Left lobe of liver (tissue), 2 donors: ENCODE data around the gene ATP5PD. TPM values are rescaled to one million over a fixed set of nuclear protein-coding genes. Genes with fewer than 3 reads are reported as not detected.
A peak's percentile ranks its signal among the peaks of the same experiment; 100 is the strongest.
"Not testable (repeated sequence)": the region's sequence is repeated elsewhere in the genome, so short reads cannot be mapped to it uniquely, and the experiment has no call there.

Experiments
- ATAC-seq: fragments of 200-7000 bp; cut with Tn5 transposase; one replicate; pipeline ENCODE4 v1.9.1; 2020; ENCODE audit warnings: mild to moderate bottlenecking, moderate library complexity
- DNase-seq: peaks from one replicate; pipeline ENCODE4 v3.0.0-alpha.2; 2020; ENCODE audit warnings: low spot score
- total RNA-seq: library from RNA; stranded (reverse); gene quantifications from one replicate; pipeline ENCODE4 v1.2.1, GENCODE V29; 2021
- donor health status: DM: no; HTN: no; CAD: no; lungs with moderate emphysema.
- donor health status: DM: no; HTN: yes; CAD: no.

The ATP5PD gene
- total RNA-seq, 1 donor from 2014 or later, result 177 TPM

DNA sequence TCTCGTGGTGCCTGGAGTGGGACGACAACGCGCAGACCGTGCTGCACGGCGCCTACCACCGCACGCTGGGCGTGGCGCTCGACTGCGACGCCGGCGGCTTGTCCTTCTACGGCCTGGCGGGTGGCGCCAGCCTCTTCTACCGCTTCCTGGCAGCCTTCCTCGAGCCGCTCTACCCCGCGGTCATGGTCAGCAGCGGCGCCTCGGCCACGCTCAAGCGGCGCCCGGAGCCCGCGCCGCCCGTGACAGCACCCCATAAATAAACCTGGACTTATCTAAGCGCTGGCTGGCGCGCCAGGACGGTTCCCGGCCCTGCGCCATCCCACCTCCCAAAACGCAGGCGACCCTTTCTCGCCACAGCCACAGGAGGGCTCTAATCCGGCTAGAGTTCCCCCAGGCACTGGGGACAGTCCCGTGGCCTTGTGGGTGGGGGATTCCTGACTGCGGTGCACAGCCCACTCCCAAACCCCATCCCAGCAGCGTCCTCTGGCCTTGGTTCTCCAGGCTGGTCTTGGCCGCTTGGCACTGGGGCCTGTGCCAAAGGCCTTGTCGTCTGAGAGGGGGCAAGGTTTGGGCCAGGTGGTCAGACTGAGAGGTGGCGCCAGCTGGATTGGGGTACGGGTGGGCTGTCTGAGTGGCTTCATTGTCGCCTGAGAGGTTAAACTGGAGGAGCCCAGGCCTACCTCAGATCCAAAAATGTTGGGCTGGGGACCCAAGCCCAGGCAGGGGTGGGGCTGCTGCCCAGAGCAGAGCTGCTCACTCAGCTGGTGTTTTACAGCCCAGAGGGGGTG, 30.9 kb upstream of the ATP5PD start:
- ATAC-seq (peak; percentile 83), DNase-seq (peak; percentile 83)

DNA sequence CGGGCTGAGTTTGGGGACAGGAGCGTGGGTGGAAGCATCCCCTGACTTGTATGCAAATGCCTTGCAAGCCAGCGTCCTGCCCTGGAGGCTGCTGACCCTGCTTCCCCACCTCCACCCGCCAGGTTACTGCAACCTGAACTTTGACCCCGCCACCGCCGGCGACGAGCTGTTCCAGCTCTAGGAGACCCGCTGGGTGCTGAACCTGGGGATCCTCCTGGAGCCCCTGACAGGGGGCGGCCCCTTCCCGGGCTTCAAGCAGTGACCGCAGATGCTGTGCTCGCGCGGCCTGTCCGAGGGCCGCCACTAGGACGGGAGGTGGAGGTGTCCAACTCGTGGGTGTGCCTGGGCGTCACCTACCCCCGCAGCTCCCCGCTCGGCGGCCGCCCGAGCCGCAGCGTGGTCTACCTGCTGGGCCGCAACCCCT, 30.3 kb upstream of the ATP5PD start:
- peak; percentile 82 for ATAC-seq
- peak; percentile 92 for DNase-seq

DNA sequence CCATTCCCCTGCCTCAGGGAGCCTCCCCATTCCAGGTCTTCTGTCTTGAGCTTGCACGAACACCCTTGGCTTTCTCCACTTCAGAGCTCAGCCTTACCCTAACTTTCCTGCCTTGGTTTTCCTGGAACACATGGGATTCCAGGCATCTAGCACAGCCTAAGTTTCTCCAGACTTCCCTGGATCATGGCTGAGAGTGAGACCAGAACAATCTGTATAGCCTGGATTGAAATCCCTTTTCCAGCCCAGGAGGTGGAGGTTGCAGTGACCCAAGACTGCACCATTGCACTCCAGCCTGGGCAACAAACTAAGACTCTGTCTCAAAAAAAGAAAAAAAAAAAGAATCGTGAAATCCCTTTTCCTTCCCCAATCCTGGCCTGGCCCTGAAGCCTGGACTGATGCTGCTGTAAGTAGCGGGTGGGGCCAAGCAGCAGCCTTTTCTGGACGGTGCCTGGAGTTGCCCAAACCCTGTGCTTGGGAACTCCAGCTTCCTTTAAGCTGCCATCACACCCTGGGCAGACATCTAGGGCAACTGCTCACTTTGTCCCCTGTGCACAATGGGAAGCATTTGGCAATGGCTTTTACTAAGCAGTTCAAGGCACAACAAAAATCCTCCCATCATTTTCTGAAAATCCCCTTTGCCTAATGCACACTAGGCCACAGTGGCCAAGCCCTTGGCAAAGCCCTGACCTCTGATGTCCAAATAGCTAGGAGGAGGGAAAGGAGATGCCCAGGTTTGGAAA, 29.0 kb upstream of the ATP5PD start:
- DNase-seq (no peak), ATAC-seq (no peak)

GRCh38 chr17:75074532-75074931, 27.8 kb upstream of the ATP5PD start:
- no peak for DNase-seq
- ATAC-seq, result no peak

DNA sequence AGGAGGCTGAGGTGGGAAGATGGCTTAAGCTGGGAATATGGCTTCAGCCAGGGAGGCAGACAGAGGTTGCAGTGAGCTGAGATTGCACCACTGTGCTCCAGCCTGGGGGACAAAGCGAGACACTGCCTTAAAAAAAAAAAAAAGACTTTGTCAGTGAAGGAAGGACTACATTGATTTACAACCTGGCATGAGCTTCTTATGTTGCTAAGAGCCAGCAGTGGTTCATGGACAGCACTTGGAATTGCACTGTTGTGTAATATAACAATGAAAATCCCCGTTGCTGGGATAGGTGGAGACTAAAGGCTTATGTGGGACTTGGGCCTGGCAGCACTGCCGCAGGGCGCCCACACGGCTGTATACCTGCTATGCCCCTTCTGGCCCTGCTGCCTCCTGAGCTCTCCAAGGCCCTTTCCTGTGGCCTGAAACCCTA, 26.9 kb upstream of the ATP5PD start:
- no peak for DNase-seq

DNA sequence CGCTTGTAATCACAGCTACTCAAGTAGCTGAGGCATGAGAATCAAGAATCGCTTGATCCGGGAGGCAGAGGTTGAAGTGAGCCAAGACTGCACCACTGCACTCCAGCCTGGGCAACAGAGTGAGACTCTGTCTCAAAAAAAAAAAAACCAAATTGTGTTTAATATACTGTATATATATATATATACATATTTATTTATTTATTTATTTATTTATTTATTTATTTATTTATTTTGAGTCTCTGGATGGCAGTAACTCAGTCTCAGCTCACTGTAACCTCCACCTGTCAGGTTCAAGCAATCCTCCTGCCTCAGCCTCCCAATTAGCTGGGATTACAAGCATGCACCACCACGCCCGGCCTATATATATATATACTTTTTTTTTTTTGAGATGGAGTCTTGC, 26.1 kb upstream of the ATP5PD start:
- not testable (repeated sequence) for ATAC-seq, DNase-seq

More for the DNA sequence above, 26.9 kb upstream of the ATP5PD start:
- no peak for ATAC-seq

DNA sequence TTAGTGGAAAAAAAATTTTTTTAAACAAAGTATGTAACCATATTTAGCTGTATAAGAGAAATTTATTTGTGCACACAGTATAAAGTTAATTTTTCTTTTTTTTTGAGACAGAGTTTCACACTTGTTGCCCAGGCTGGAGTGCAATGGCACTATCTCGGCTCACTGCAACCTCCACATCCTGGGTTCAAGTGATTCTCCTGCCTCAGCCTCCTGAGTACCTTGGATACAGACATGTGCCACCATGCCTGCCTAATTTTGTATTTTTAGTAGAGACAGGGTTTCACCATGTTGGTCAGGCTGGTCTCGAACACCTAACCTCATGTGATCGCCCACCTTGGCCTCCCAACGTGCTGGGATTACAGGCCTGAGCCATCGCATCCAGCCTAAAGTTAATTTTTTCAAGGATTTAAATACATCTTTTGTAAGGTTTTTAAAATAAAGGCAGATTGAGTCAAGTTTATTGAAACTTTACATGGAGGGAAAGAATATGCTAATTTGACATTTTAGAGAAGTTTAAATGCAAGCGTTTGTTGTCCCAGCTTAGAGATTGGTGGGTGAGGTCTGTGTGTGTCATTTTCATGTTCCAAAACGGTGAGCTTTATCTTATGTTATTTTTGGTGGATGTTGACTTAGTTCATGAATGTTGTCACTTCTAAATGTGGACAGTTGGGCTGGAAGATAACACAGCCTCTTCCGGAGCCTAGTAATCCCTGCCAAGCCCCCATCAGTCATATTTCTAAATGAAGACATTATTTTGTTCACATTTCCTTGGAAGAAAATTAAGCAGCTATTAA, 24.9 kb upstream of the ATP5PD start:
- not testable (repeated sequence) for ATAC-seq, DNase-seq

GRCh38 chr17:75069783-75070182, 23.0 kb upstream of the ATP5PD start:
- ATAC-seq (peak; percentile 84), DNase-seq (no peak)

- no peak for ATAC-seq
Observed at GRCh38 chr17:75068750-75069149, 22.0 kb upstream of the ATP5PD start.

DNA sequence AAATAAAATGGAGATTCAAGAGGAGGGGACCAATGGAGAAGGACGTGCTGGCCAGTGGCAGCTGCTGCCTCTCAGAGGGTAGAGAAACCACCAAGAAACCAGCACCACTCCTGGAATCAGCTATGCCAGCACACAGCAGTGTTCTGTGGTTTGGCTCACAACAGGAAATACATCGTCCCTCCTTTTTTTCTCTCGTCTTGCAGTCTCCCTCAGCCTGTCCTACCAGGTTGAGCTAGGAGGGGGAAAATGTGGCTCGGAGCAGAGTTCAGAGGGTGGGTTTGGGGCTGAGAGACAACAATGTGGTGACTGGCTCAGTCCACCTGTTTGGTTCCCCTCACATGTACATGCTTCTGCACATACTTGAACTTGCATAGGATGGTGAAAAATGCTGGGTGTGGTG, 21.1 kb upstream of the ATP5PD start:
- DNase-seq (no peak), ATAC-seq (no peak)

More at GRCh38 chr17:75068750-75069149, 22.0 kb upstream of the ATP5PD start:
- DNase-seq, result no peak

DNA sequence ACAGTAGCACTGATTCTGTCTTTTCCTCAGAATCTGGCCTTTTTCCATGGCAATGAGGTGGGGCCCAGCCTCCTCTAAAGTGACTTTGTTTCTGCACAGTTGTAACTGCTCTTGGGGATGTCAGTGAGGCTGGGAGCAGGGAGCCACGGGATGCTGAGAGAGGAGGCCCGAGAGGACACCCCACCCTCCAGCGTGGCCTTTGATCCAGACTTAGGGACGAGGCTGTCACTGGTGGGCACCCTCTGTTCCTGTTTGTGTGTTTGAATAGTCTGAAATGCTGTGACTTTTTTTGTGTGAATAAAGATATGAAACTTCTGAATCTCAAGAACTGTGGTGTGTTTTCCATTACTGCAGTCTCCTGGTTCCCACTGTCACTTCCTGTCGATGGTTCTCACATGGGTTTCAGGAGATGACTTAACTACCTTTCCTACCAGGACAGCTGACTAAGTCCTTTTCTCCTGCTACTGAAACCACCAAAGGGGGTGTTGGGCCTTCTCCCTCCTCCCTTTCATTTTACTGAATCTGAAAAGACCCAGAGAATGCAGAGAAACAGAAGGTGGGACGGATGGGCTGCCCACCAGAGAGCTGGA, 18.9 kb upstream of the ATP5PD start:
- DNase-seq (no peak), ATAC-seq (no peak)

- DNase-seq (no peak), ATAC-seq (no peak)
Observed at GRCh38 chr17:75064867-75065561, 18.2 kb upstream of the ATP5PD start.

DNA sequence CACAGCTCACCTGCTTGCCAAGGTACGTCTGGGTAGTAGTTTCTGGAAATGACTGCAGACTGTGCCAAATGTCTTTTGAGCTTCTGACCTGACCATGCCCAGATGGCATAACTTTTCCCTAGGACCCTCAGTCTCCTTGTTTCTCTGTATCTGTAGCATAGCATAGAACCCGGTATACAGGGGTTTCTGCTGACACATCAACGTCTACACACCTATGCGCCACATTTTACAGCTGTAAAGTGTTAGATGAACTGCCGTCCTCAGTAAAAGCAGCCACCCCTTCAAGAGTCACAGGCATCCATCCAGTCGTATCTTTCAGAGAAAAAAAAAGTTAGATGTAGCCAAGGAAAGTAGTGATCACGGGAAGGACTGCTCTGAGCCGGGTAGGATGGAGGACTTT, 17.7 kb upstream of the ATP5PD start:
- no peak for ATAC-seq

GRCh38 chr17:75064040-75064439, 17.3 kb upstream of the ATP5PD start:
- DNase-seq (no peak), ATAC-seq (no peak)

More for the DNA sequence above, 17.7 kb upstream of the ATP5PD start:
- DNase-seq, result no peak

DNA sequence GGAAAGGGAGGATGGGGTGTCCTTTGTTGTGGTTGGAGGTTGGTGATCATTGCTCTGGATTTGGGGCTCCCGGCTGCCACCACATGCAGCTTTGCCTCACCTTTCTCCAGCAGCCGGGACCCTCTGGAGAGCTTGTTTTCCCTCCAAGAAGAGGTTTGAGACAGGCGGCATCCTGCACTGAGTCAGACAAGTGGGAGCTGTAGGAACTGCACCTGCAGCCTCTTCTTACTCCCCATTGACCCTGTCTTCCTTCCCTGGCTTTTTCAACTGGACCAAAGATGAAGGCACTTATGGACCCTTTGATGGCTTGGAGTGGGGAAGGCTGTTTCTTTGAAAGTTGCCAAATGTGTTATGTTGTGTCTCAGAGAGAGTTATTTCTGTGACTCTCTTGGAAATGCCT, 16.9 kb upstream of the ATP5PD start:
- DNase-seq, result no peak
- no peak for ATAC-seq

GRCh38 chr17:75063201-75063600, 16.4 kb upstream of the ATP5PD start:
- ATAC-seq (no peak), DNase-seq (no peak)

GRCh38 chr17:75061618-75062017, 14.8 kb upstream of the ATP5PD start:
- DNase-seq (no peak), ATAC-seq (no peak)

GRCh38 chr17:75061055-75061438, 14.3 kb upstream of the ATP5PD start:
- no peak for DNase-seq
- ATAC-seq, result no peak

DNA sequence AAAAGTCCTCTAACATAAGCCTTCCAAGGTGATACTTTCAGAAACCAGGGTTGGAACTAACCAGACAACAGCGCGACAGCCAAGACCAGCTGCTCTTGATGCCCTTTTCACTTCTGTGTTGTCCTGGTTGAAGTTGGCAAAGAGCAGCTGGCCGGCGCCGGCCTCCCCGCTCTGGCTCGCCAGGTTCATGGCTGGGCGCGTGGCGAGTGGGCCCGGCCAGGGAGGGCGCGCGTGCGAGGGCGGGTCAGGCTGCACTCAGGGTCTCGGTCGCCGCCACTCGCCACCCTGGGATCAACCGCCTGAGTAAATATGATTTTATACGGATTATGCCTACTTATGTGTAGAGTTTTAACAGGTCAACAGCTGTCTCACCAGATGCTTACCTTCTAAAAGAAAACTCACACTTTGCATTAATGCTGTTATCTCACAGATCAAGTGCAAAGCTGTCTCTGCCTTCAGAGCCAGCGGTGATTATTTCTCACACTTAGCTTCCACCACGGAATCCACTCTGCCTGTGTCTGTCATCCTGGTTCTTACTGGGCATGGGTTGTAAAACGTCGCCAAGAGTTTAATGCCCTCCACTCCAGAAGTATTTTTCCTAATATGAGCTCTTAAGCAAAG, 13.8 kb upstream of the ATP5PD start:
- peak; percentile 77 for DNase-seq
- ATAC-seq, result peak; percentile 91
